HepG2 (cell line): Measurements from ENCODE around the gene NF2. TPM values are rescaled to one million over a fixed set of nuclear protein-coding genes. Genes with fewer than 3 reads are reported as not detected.

Experiments
- ATAC-seq: fragments of 200-7000 bp; cut with Tn5 transposase; 3 replicates; pipeline ENCODE4 v1.9.1; 2020; ENCODE audit warnings: mild to moderate bottlenecking, moderate library complexity
- BruUV-seq: library from RNA; stranded (reverse); fragments of 400-500 nt; replicated peaks from 2 replicates; lab custom pipeline; 2021; lab: Mats Ljungman, UMichigan
- CTCF ChIA-PET: fragments of 300-600 bp; formaldehyde crosslinking; extraction: SDS; loops from one replicate; lab custom pipeline; 2021; ENCODE audit warnings: low total read pairs, inconsistent platforms, low intra/inter-chr PET ratio; lab: Yijun Ruan, JAX
- POLR2A ChIA-PET: fragments of 350-600 bp; sonication (Branson Sonifier 250); formaldehyde crosslinking; loops from one replicate; lab custom pipeline; 2020; ENCODE audit warnings: antibody characterized with exemption, inconsistent platforms; lab: Yijun Ruan, JAX
- DNase-seq: peaks from one replicate; pipeline ENCODE4 v3.0.0-alpha.2; 2015; ENCODE audit warnings: low spot score
- FAIRE-seq: peaks from 3 replicates; lab custom pipeline; 2011; peaks lifted over from hg19 to GRCh38; lab: Jason Lieb, UNC
- H2AFZ ChIP-seq: one replicate; pipeline ENCODE4 v1.6.1; 2011; ENCODE audit warnings: low read length, inconsistent platforms
- H3K27ac ChIP-seq: fragments of 300-600 bp; 3 replicates; pipeline ENCODE4 v1.8.0; 2011; ENCODE audit warnings: mixed run types, mild to moderate bottlenecking, mixed read lengths, low read length, inconsistent platforms; ENCODE audit not compliant: insufficient read depth; ENCODE audit errors: extremely low read length
- H3K27me3 ChIP-seq, 2 experiments: fragments of 200-600 bp in 1 of 2; 2 replicates in 1 of 2; 3 replicates in 1 of 2; pipeline versions ENCODE4 v1.6.0 to v1.8.0; 2011; ENCODE audit warnings: low read length in 2 of 2, mild to moderate bottlenecking in 2 of 2, moderate library complexity in 2 of 2, inconsistent platforms in 1 of 2; ENCODE audit not compliant: insufficient read depth in 2 of 2, control insufficient read depth in 1 of 2
- H3K36me3 ChIP-seq, 2 experiments: fragments of 200-600 bp in 1 of 2; replicated peaks in 1 of 2; 2 replicates in 1 of 2; 3 replicates in 1 of 2; pipeline versions ENCODE4 v1.5.1 to v1.8.0; 2011; ENCODE audit warnings: low read length in 2 of 2, inconsistent platforms in 1 of 2; ENCODE audit not compliant: insufficient read depth in 2 of 2, control insufficient read depth in 1 of 2
- H3K4me1 ChIP-seq: 2 replicates; pipeline ENCODE4 v1.5.1; 2012; ENCODE audit warnings: low read length, inconsistent platforms; ENCODE audit not compliant: insufficient read depth
- H3K4me2 ChIP-seq: 2 replicates; pipeline ENCODE4 v1.6.0; 2011; ENCODE audit warnings: low read depth, low read length, inconsistent platforms
- H3K4me3 ChIP-seq, 3 experiments: fragments of 200-600 bp in 1 of 3; sonication (generic), shearing (Covaris generic) in 1 of 3; replicated peaks in 1 of 3; 2 replicates each; pipeline ENCODE4 v1.5.1; 2011 to 2016; ENCODE audit warnings: low read length in 3 of 3, inconsistent platforms in 2 of 3, low read depth in 2 of 3, mild to moderate bottlenecking in 2 of 3, control low read depth in 1 of 3, mixed read lengths in 1 of 3; ENCODE audit not compliant: insufficient read depth in 1 of 3
- H3K79me2 ChIP-seq: one replicate; pipeline ENCODE4 v1.6.1; 2011; ENCODE audit warnings: low read length, inconsistent platforms; ENCODE audit not compliant: insufficient read depth
- H3K9ac ChIP-seq: 2 replicates; pipeline ENCODE4 v1.6.0; 2011; ENCODE audit warnings: mild to moderate bottlenecking, low read depth, low read length, inconsistent platforms; ENCODE audit not compliant: insufficient read depth
- H3K9me3 ChIP-seq: 2 replicates; pipeline ENCODE4 v1.5.1; 2012; ENCODE audit warnings: mild to moderate bottlenecking, low read length
- H4K20me1 ChIP-seq: 2 replicates; pipeline ENCODE4 v1.6.0; 2011; ENCODE audit warnings: inconsistent platforms, mild to moderate bottlenecking, low read length, moderate library complexity; ENCODE audit not compliant: insufficient read depth
- ASH2L ChIP-seq: fragments of 300-600, 200-600 bp; sonication (generic); IDR thresholded peaks from 2 replicates; pipeline ENCODE4 v1.7.0; 2017; ENCODE audit warnings: low read depth, mild to moderate bottlenecking, moderate library complexity, mixed read lengths, low read length; ENCODE audit not compliant: insufficient read length
- HDAC6 ChIP-seq: fragments of 200-600 bp; sonication (generic); IDR thresholded peaks from 2 replicates; pipeline ENCODE4 v1.7.0; 2017; ENCODE audit warnings: mild to moderate bottlenecking, antibody characterized with exemption, low read length, low read depth
- HOXA3 ChIP-seq: sonication (generic); formaldehyde crosslinking; IDR thresholded peaks from 2 replicates; pipeline ENCODE4 v1.5.0; 2020; ENCODE audit warnings: missing genetic modification reagents
- NPAS2 ChIP-seq: sonication (generic); formaldehyde crosslinking; IDR thresholded peaks from 2 replicates; pipeline ENCODE4 v1.8.0; 2022; ENCODE audit warnings: mild to moderate bottlenecking, missing genetic modification reagents, borderline replicate concordance
- SMARCE1 ChIP-seq: fragments of 450-650 bp; IDR thresholded peaks from 2 replicates; pipeline ENCODE4 v1.6.1; 2017; ENCODE audit warnings: borderline replicate concordance
- SYNCRIP ChIP-seq: fragments of 200-400 bp; formaldehyde crosslinking; IDR thresholded peaks from 2 replicates; pipeline ENCODE4 v1.6.1; 2018; ENCODE audit warnings: mild to moderate bottlenecking, low read depth, low read length; ENCODE audit not compliant: insufficient read depth
- ZNF564 ChIP-seq: sonication (generic); formaldehyde crosslinking; IDR thresholded peaks from 2 replicates; pipeline ENCODE4 v1.8.1; 2023; ENCODE audit warnings: mild to moderate bottlenecking, missing genetic modification reagents
- ZNF598 ChIP-seq: sonication (generic); formaldehyde crosslinking; IDR thresholded peaks from 2 replicates; pipeline ENCODE4 v1.5.1; 2020; ENCODE audit warnings: mild to moderate bottlenecking, missing genetic modification reagents, borderline replicate concordance
- ZNF800 ChIP-seq: sonication (generic); formaldehyde crosslinking; IDR thresholded peaks from 2 replicates; pipeline ENCODE4 v1.4.0; 2020; ENCODE audit warnings: missing genetic modification reagents
- WGBS: methylation state at CpG from one replicate; pipeline ENCODE4 v1.1.6; 2017; ENCODE audit warnings: low lambda C conversion rate; 5-methylcytosine and 5-hydroxymethylcytosine counted together
- in situ Hi-C: cut with HindIII; loops from 2 replicates; pipeline ENCODE4 v1.10.0; 2017; ENCODE audit warnings: low pct_unique_long_range_greater_than_20kb; ENCODE audit not compliant: extremely low pct_ligation_motif_present
- intact Hi-C: fragments of 100-400 bp; cut with micrococcal nuclease; formaldehyde crosslinking; loops from one replicate; pipeline ENCODE4 v1.10.0; 2022; ENCODE audit not compliant: unreplicated experiment
- polyA plus RNA-seq, 8 experiments: library from polyadenylated mRNA; depleted of rRNA in 3 of 8; stranded (reverse) in 7 of 8; unstranded in 1 of 8; fragments of >200 nt; fragmentation: Illumina TruSeq in 4 of 8; extraction: Trizol in 4 of 8; gene quantifications; 2 replicates each; pipeline versions ENCODE4 v1.2.1 to v1.2.3, GENCODE V29; 2011 to 2016; ENCODE audit warnings: low read depth in 4 of 8, missing spikeins in 1 of 8, mixed read lengths in 1 of 8; ENCODE audit not compliant: insufficient read depth in 1 of 8
- total RNA-seq, 5 experiments: library from RNA; depleted of rRNA; stranded (reverse); fragments of >200 nt; fragmentation: Illumina TruSeq; extraction: Trizol; gene quantifications; 2 replicates each; pipeline ENCODE4 v1.2.3, GENCODE V29; 2016; ENCODE audit warnings: low read depth in 1 of 5
- TF ChIP-seq, protein P1 (sequence below): sonication (generic); formaldehyde crosslinking; IDR thresholded peaks from 2 replicates; pipeline ENCODE4 v1.5.1; 2020; ENCODE audit warnings: missing genetic modification reagents, mild to moderate bottlenecking, borderline replicate concordance

NF2 gene
- total and polyA plus RNA-seq, 2 of the 13 experiments (the other 11 are each of a cell fraction or from before 2014, with no cell fraction given) = 9.3 to 33.3 TPM

DNA sequence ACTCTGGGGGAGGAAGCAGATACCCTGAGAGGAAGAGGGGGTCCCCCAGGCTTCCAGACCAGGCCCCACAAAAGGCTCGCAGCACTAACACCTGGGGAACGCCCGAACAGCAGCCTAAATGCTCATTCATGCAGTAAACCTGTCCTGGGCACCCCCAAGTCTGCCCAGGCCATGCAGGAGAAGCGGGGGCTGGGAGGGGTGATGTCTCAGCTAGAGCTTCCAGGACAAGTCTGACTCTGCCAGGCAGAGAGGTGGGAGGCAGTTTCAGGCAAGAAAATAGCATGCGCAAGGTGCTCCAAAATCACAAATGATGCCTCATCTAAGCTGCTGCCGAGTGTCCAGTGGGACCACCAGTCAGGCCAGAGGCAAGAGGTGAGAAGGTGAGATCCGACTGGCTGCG, 131.0 kb downstream of the NF2 start:
- BruUV-seq = no TSS peak
- no peak for ATAC-seq
- in situ Hi-C loops = no loop called here

More for the DNA sequence above, 131.0 kb downstream of the NF2 start:
- Histone ChIP-seq H3K4me3 (no peak overlapping the region), H3K4me2 (no peak overlapping the region), H3K9me3 (no peaks in the 10 kb centered on the region), H3K27ac (no peak overlapping the region), H4K20me1 (no peaks in the 10 kb centered on the region), H2AFZ (no peak overlapping the region), H3K36me3 (peaks cover 3 to 6% of the 10 kb centered on the region in 2 experiments; a peak in 3 of 5 replicates), H3K27me3 (no peaks in the 10 kb centered on the region), H3K79me2 (no peaks in the 10 kb centered on the region), H3K9ac (no peak overlapping the region), H3K4me1 (0 out of 2 replicates have a peak, but pooled peaks cover 7% of the 10 kb centered on the region)
- intact Hi-C loops = no loop called here
- ChIA-PET CTCF (no interaction called here), POLR2A (no interaction called here)
- TF ChIP-seq ZNF598 (CRISPR knock-in tag) = no peak
- no peak for TF ChIP-seq HDAC6
- TF ChIP-seq NPAS2 (CRISPR knock-in tag) = no peak
- TF ChIP-seq, protein P1, sequence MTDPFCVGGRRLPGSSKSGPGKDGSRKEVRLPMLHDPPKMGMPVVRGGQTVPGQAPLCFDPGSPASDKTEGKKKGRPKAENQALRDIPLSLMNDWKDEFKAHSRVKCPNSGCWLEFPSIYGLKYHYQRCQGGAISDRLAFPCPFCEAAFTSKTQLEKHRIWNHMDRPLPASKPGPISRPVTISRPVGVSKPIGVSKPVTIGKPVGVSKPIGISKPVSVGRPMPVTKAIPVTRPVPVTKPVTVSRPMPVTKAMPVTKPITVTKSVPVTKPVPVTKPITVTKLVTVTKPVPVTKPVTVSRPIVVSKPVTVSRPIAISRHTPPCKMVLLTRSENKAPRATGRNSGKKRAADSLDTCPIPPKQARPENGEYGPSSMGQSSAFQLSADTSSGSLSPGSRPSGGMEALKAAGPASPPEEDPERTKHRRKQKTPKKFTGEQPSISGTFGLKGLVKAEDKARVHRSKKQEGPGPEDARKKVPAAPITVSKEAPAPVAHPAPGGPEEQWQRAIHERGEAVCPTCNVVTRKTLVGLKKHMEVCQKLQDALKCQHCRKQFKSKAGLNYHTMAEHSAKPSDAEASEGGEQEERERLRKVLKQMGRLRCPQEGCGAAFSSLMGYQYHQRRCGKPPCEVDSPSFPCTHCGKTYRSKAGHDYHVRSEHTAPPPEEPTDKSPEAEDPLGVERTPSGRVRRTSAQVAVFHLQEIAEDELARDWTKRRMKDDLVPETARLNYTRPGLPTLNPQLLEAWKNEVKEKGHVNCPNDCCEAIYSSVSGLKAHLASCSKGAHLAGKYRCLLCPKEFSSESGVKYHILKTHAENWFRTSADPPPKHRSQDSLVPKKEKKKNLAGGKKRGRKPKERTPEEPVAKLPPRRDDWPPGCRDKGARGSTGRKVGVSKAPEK = no peak
- no peak for TF ChIP-seq ZNF564 (CRISPR knock-in tag)
- no peak for TF ChIP-seq SYNCRIP
- TF ChIP-seq HOXA3 = no peak
- no peak for TF ChIP-seq SMARCE1
- TF ChIP-seq ASH2L = no peak
- TF ChIP-seq ZNF800 (CRISPR knock-in tag) = no peak
- WGBS = 93% methylated on average over 3 of the region's 8 CpGs
- DNase-seq (no peak), FAIRE-seq (no peak)
